Skeletal muscle tissue (tissue), 4 donors: ENCODE measurements around the gene PGBD2. TPM values are rescaled to one million over a fixed set of nuclear protein-coding genes. Genes with fewer than 3 reads are reported as not detected.

ENCODE experiments used
- H3K27ac ChIP-seq: one replicate; pipeline ENCODE4 v1.7.0; 2013; ENCODE audit warnings: mild to moderate bottlenecking, low read depth, low read length, inconsistent platforms
- H3K27me3 ChIP-seq, 3 donors: one replicate each; pipeline ENCODE4 v1.7.0; 2013; ENCODE audit warnings: low read length in 3 of 3; ENCODE audit not compliant: control insufficient read depth in 3 of 3, insufficient read depth in 3 of 3
- H3K36me3 ChIP-seq, 3 donors: one replicate each; pipeline ENCODE4 v1.7.0; 2013; ENCODE audit warnings: low read length in 3 of 3; ENCODE audit not compliant: control insufficient read depth in 3 of 3, insufficient read depth in 3 of 3
- H3K4me1 ChIP-seq, 3 donors: one replicate each; pipeline ENCODE4 v1.7.0; 2013; ENCODE audit warnings: low read length in 3 of 3, mild to moderate bottlenecking in 3 of 3; ENCODE audit not compliant: control insufficient read depth in 3 of 3, insufficient read depth in 3 of 3
- H3K4me3 ChIP-seq, 3 donors: one replicate each; pipeline ENCODE4 v1.7.0; 2013; ENCODE audit warnings: low read length in 3 of 3
- H3K9ac ChIP-seq, 3 donors: one replicate each; pipeline ENCODE4 v1.7.0; 2013; ENCODE audit warnings: low read length in 3 of 3, mild to moderate bottlenecking in 3 of 3, moderate library complexity in 2 of 3, low read depth in 1 of 3
- H3K9me3 ChIP-seq, 3 donors: one replicate each; pipeline ENCODE4 v1.7.0; 2013; ENCODE audit warnings: low read length in 3 of 3; ENCODE audit not compliant: control insufficient read depth in 3 of 3
- total RNA-seq: library from RNA; depleted of rRNA; stranded (reverse); fragments of >200 nt; gene quantifications from one replicate; pipeline ENCODE4 v1.2.3, GENCODE V29; 2014
- donor health status: Osteomylitis.

The PGBD2 gene
- total RNA-seq, 1 donor from 2014 or later = 4.2 TPM

DNA sequence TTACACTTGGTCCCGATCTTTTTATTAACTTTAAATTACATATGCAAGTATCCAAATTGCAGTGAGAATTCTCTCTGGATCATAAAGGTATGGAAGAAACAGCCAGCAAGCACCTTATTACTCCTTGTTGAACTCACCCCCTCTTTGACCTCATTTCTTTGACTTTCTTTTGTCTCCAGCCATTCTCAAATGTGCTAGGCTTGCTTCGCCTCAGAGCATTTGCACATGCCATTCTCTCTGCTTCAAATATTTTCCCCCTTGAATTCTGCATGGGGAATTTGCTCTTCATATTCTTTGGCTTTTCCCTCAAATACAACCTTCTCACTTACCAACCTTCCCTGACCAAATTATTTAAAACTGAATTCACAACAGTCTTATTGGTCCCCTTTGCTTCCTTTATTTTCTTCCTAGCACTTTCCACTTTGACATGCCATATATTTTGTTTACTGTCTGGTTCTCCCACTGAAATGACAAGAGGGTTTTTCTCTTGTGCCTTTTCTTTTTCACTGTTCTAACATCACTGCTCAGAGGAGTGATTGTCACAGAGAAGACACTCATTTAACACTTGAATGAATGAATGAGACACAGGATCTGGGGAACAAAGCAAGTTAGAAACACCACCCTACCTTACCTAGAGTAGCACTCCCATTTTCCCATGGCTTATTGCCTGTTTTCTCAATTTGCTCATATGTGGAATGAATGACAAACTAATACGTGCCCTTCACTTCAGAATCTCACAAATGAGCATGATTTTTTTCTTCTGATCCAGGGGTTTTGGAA, 1.4 kb upstream of the PGBD2 start:
- Histone ChIP-seq H3K27me3 (peaks cover 0 to 3% (median 3%) of the 10 kb centered on the region in 3 donors), H3K9me3 (no peaks in the 10 kb centered on the region), H3K27ac (no peak overlapping the region), H3K36me3 (no peaks in the 10 kb centered on the region), H3K4me1 (peaks cover 3 to 16% (median 13%) of the 10 kb centered on the region in 3 donors), H3K4me3 (no peak overlapping the region), H3K9ac (no peak overlapping the region)

DNA sequence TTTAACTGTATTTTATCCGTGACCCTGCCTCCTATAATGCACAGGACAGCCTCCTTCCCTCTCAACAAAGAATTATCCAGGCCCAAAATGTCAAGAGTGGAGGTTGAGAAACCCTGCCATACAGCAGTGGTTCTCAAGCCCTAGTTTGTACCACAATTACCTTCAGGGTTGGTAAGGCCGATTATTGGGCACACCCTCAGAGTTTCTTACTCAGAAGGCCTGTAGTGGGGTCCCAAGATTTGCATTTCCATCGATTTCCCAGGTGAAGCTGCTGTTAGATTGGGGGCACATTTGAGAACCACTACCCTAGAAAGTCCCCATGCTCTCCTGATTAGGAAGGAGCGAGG, 400 bp upstream of the PGBD2 start:
- peaks cover 3 to 16% (median 13%) of the 10 kb centered on the region in 3 donors for H3K4me1 ChIP-seq
- no peaks in the 10 kb centered on the region for H3K9me3 ChIP-seq
- H3K4me3 ChIP-seq = peak overlapping the region; percentile 90 to 98 (median 95)
- H3K9ac ChIP-seq = peak overlapping the region; percentile 79 to 87 (median 79)
- H3K36me3 ChIP-seq = peaks cover 0 to 2% (median 0%) of the 10 kb centered on the region in 3 donors
- peak overlapping the region; percentile 86 for H3K27ac ChIP-seq
- peaks cover 0 to 3% (median 0%) of the 10 kb centered on the region in 3 donors for H3K27me3 ChIP-seq

DNA sequence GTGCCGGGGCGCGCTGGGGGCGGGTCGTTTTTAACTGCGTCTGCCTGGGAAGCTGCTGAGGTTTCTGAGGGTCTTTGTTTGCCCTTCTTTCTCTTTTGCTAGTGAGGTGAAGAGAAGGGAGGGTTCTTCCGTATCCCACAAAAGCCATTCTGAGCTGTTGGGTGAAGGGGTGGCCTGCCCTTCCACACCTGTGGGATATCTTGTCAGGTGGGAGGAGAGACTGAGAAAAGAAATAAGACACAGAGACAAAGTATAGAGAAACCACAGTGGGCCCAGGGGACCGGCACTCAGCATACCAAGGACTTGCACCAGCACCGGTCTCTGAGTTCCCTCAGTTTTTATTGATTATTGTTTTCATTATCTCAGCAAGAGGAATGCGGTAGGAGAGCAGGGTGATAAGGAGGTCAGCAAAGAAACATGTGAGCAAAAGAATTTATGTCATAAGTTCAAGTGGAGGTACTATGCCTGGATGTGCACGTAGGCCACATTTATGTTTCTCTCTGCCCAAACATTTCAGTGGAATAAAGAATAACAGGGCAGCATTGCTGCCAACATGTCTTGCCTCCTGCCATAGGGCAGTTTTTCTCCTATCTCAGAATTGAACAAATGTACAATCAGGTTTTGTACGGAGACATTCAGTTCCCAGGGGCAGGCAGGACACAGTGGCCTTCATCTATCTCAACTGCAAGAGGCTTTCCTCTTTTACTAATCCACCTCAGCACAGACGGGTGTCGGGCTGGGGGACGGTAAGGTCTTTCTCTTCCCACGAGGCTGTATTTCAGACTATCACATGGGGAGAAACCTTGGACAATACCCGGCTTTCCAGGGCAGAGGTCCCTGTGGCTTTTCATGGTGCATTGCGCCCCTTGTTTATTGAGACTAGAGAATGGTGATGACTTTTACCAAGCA, 972 bp downstream of the PGBD2 start:
- H3K9me3 ChIP-seq = no peaks in the 10 kb centered on the region
- peaks cover 0 to 3% (median 0%) of the 10 kb centered on the region in 3 donors for H3K36me3 ChIP-seq

DNA sequence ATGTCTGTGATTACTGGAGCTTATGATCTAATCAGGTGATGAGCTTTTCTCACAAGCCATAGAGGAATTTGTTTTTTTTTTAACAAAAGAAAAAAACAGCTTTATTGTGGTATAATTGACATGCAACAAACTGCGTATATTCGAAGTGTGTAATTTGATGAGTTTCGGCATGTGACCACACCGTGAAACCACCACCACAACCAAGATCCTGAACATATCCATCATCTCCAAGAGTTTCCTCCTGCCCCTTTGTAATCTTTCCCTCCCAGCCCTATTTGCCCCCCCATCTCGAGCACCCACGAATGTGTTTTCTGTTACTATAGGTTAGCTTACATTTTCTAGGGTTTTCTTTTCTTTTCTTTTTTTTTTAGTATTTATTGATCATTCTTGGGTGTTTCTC, 4.7 kb downstream of the PGBD2 start:
- Histone ChIP-seq H3K27ac (no peak overlapping the region), H3K4me1 (peaks cover 3 to 13% (median 9%) of the 10 kb centered on the region in 3 donors), H3K36me3 (peaks cover 8 to 16% (median 15%) of the 10 kb centered on the region in 3 donors), H3K9ac (no peak overlapping the region), H3K27me3 (no peaks in the 10 kb centered on the region), H3K9me3 (no peaks in the 10 kb centered on the region), H3K4me3 (no peak overlapping the region)

More for the DNA sequence above, 972 bp downstream of the PGBD2 start:
- Histone ChIP-seq H3K4me3 (peak overlapping the region; percentile 77 to 85 (median 80)), H3K27ac (peak overlapping the region; percentile 76), H3K27me3 (no peaks in the 10 kb centered on the region), H3K4me1 (peaks cover 3 to 16% (median 13%) of the 10 kb centered on the region in 3 donors), H3K9ac (peak overlapping the region; percentile 77 to 81 (median 81))

DNA sequence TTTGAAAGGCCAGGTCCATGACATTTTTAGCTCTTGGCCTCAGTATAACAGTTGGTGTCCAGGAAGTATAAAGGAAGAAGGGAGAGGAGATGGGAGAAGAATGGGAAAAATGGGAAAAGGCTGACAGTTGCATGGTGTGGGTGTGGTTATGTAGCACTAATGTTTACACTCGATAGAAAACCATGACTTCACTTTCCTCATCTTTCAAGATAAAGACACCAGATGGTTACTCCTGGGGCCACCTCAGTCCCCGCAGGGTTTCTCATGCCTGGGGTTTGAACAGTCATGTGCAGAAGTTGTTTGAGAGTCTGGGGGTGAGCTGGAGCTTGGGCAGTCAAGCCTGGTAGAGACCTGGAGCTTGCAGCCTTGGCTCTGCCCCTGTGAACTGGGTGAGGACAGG, 7.9 kb downstream of the PGBD2 start:
- Histone ChIP-seq H3K27me3 (no peaks in the 10 kb centered on the region), H3K4me1 (no peaks in the 10 kb centered on the region), H3K36me3 (peaks cover 22 to 34% (median 34%) of the 10 kb centered on the region in 3 donors), H3K9ac (no peak overlapping the region), H3K4me3 (no peak overlapping the region), H3K27ac (no peak overlapping the region), H3K9me3 (no peaks in the 10 kb centered on the region)

DNA sequence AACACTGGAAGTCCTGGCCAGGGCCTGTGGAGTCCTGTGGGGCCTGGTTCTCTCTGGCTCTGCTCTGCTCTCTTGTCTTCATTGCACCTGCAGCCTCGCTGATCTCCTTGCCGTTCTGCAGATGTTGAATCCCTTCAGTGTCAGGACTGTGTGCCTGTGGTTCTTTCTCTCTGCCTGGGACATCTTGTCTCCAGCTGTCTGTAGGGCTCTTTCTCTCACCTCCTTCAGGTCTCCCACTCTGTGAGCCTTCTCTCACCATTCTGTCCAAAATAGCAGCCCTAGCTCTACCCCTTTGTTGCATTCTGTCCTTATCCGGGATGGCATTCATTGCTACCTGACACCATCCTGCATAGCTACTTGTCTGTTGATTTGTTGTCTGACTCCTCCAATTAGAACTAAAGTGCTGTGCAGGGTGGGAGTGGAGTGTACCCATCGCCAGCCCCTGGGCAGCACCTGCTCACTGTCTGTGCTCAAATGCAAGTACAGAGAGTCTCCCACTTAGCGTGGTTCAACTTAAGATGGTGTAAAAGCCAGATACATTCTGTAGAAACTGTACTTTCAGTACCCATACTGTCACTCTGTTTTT, 8.9 kb downstream of the PGBD2 start:
- H3K36me3 ChIP-seq = peaks cover 22 to 34% (median 34%) of the 10 kb centered on the region in 3 donors
- no peak overlapping the region for H3K4me3 ChIP-seq
- H3K9me3 ChIP-seq = no peaks in the 10 kb centered on the region
- no peaks in the 10 kb centered on the region for H3K27me3 ChIP-seq
- H3K9ac ChIP-seq = peak overlapping the region in 1 of 3 donors; percentile 21
- H3K27ac ChIP-seq = no peak overlapping the region
- H3K4me1 ChIP-seq = no peaks in the 10 kb centered on the region

DNA sequence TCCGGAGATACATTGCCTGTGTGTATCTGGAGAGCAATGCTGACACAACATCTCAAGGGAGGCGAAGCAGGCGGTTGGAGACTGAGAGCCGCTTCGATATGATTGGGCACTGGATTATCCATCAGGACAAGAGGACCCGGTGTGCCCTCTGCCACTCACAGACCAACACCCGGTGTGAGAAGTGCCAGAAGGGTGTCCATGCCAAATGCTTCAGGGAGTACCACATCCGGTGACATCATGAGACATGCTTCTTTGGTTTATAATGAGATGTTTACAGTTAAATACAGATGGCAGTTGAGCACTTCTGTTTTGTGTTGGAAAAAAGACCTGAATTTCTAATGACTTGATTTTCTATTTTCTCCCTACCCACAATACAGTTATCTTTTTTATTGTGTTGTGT, 12.1 kb downstream of the PGBD2 start:
- H3K9ac ChIP-seq = no peak overlapping the region
- no peak overlapping the region for H3K27ac ChIP-seq
- H3K36me3 ChIP-seq = peaks cover 18 to 34% (median 34%) of the 10 kb centered on the region in 3 donors
- H3K9me3 ChIP-seq = no peaks in the 10 kb centered on the region
- H3K4me3 ChIP-seq = no peak overlapping the region
- no peaks in the 10 kb centered on the region for H3K27me3 ChIP-seq
- no peaks in the 10 kb centered on the region for H3K4me1 ChIP-seq

DNA sequence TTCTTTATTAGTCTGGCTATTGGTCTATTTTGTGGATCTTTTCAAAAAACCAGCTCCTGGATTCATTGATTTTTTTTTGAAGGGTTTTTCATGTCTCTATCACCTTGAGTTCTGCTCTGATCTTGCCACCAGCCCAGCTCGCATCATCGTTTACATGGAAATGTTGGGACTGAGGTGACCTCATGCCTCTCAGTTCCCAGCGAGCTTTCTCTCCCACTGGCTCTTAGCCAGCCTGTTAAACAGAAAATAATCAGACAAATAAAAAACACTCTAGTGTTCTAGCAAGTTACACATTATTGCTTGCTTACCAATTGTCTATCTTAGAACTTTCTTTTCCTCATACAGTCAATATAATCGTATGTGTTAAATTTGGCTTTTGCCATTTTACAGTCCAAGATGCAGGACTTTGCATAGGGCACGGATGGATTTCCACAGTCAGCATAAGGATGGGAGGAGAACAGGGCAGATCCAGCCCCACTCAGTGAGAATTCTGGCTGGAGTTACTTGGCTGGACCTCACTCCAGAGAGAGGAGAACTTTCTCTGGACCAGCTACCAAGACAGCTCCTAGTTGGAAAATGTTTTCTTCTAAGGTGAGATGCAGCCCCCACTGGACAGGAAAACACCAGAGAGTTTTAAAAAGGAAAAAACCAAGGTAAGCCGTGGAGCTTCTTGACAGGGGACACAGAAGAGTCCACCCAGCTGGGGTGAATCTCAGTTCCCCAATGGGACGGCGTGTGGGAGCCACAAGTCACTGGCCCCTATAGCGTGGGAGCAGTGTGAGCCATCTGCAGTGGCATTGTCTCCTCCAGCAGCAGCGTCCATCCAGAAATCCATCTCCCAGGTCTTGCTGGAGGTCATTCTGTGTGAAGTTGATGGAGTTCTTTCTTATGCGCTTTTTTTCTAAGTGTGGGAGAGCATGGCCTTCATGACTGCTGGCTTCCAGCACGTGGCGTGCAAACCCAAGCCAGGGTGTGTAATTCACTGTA, 17.6 kb downstream of the PGBD2 start:
- H3K9ac ChIP-seq = no peak overlapping the region
- H3K4me3 ChIP-seq = no peak overlapping the region
- no peak overlapping the region for H3K27ac ChIP-seq
- H3K4me1 ChIP-seq = no peaks in the 10 kb centered on the region
- no peaks in the 10 kb centered on the region for H3K9me3 ChIP-seq
- H3K36me3 ChIP-seq = no peaks in the 10 kb centered on the region
- H3K27me3 ChIP-seq = no peaks in the 10 kb centered on the region
